ENCODE results near the gene HPCAL1.

The HPCAL1 gene

GRCh38 chr2:10312437-10312957 is 9.8 kb downstream of the HPCAL1 start:
- Mint-ChIP-seq H3K4me3 (no peak overlapping the region), H3K4me1 (ENCODE audit: low read depth) (peaks cover 60% of the 10 kb centered on the region), H3K9me3 (no peaks in the 10 kb centered on the region), H3K36me3 (ENCODE audit: low read depth) (peaks cover 6% of the 10 kb centered on the region), H3K27me3 (no peaks in the 10 kb centered on the region), H3K27ac (no peak overlapping the region)

- Mint-ChIP-seq H3K4me3 (no peak overlapping the region), H3K4me1 (ENCODE audit: low read depth) (peaks cover 38% of the 10 kb centered on the region), H3K9me3 (peaks cover 3% of the 10 kb centered on the region), H3K36me3 (ENCODE audit: low read depth) (peaks cover 5% of the 10 kb centered on the region), H3K27me3 (no peaks in the 10 kb centered on the region), H3K27ac (peak overlapping the region; percentile 65)
Observed at GRCh38 chr2:10316336-10316735, 13.6 kb downstream of the HPCAL1 start.

- no peaks in the 10 kb centered on the region for H3K27me3 Mint-ChIP-seq
- H3K27ac Mint-ChIP-seq, result no peak overlapping the region
- peaks cover 38% of the 10 kb centered on the region for H3K4me1 Mint-ChIP-seq (ENCODE audit: low read depth)
Observed at GRCh38 chr2:10316860-10317259, 14.2 kb downstream of the HPCAL1 start.

GRCh38 chr2:10317646-10318045 is 14.9 kb downstream of the HPCAL1 start:
- Mint-ChIP-seq H3K36me3 (ENCODE audit: low read depth) (peaks cover 16% of the 10 kb centered on the region), H3K27ac (no peak overlapping the region), H3K4me3 (no peak overlapping the region), H3K4me1 (ENCODE audit: low read depth) (peaks cover 38% of the 10 kb centered on the region), H3K9me3 (peaks cover 3% of the 10 kb centered on the region), H3K27me3 (no peaks in the 10 kb centered on the region)

More at GRCh38 chr2:10316860-10317259, 14.2 kb downstream of the HPCAL1 start:
- Mint-ChIP-seq H3K9me3 (peaks cover 3% of the 10 kb centered on the region), H3K4me3 (no peak overlapping the region), H3K36me3 (ENCODE audit: low read depth) (peaks cover 9% of the 10 kb centered on the region)

- Mint-ChIP-seq H3K36me3 (ENCODE audit: low read depth) (peaks cover 20% of the 10 kb centered on the region), H3K27ac (no peak overlapping the region), H3K4me1 (ENCODE audit: low read depth) (peaks cover 40% of the 10 kb centered on the region), H3K4me3 (no peak overlapping the region), H3K27me3 (no peaks in the 10 kb centered on the region), H3K9me3 (peaks cover 3% of the 10 kb centered on the region)
Observed at GRCh38 chr2:10318345-10318744, 15.6 kb downstream of the HPCAL1 start.

- H3K27me3 Mint-ChIP-seq, result no peaks in the 10 kb centered on the region
- H3K9me3 Mint-ChIP-seq, result peaks cover 3% of the 10 kb centered on the region
Observed at GRCh38 chr2:10319892-10320574, 17.3 kb downstream of the HPCAL1 start.

GRCh38 chr2:10320575-10320931 is 17.8 kb downstream of the HPCAL1 start:
- Mint-ChIP-seq H3K27me3 (no peaks in the 10 kb centered on the region), H3K36me3 (ENCODE audit: low read depth) (peaks cover 20% of the 10 kb centered on the region), H3K4me1 (ENCODE audit: low read depth) (peaks cover 43% of the 10 kb centered on the region), H3K4me3 (no peak overlapping the region), H3K27ac (peak overlapping the region; percentile 46), H3K9me3 (peaks cover 3% of the 10 kb centered on the region)

More at GRCh38 chr2:10319892-10320574, 17.3 kb downstream of the HPCAL1 start:
- H3K27ac Mint-ChIP-seq, result peak overlapping the region; percentile 46
- H3K4me3 Mint-ChIP-seq, result no peak overlapping the region
- peaks cover 20% of the 10 kb centered on the region for H3K36me3 Mint-ChIP-seq (ENCODE audit: low read depth)
- H3K4me1 Mint-ChIP-seq (ENCODE audit: low read depth), result peaks cover 43% of the 10 kb centered on the region

GRCh38 chr2:10320933-10321332 is 18.2 kb downstream of the HPCAL1 start:
- peaks cover 43% of the 10 kb centered on the region for H3K4me1 Mint-ChIP-seq (ENCODE audit: low read depth)
- H3K4me3 Mint-ChIP-seq, result no peak overlapping the region
- H3K9me3 Mint-ChIP-seq, result peaks cover 3% of the 10 kb centered on the region
- H3K27me3 Mint-ChIP-seq, result no peaks in the 10 kb centered on the region
- no peak overlapping the region for H3K27ac Mint-ChIP-seq
- H3K36me3 Mint-ChIP-seq (ENCODE audit: low read depth), result peaks cover 20% of the 10 kb centered on the region

GRCh38 chr2:10321622-10322021 is 18.9 kb downstream of the HPCAL1 start:
- no peak overlapping the region for H3K27ac Mint-ChIP-seq
- no peaks in the 10 kb centered on the region for H3K27me3 Mint-ChIP-seq
- H3K4me3 Mint-ChIP-seq, result no peak overlapping the region
- H3K9me3 Mint-ChIP-seq, result peaks cover 3% of the 10 kb centered on the region
- H3K4me1 Mint-ChIP-seq (ENCODE audit: low read depth), result peaks cover 42% of the 10 kb centered on the region
- peaks cover 20% of the 10 kb centered on the region for H3K36me3 Mint-ChIP-seq (ENCODE audit: low read depth)

- Mint-ChIP-seq H3K9me3 (peaks cover 3% of the 10 kb centered on the region), H3K4me3 (no peak overlapping the region), H3K36me3 (ENCODE audit: low read depth) (peaks cover 20% of the 10 kb centered on the region), H3K4me1 (ENCODE audit: low read depth) (peaks cover 44% of the 10 kb centered on the region), H3K27ac (no peak overlapping the region), H3K27me3 (no peaks in the 10 kb centered on the region)
Observed at GRCh38 chr2:10322481-10322880, 19.8 kb downstream of the HPCAL1 start.

- H3K4me1 Mint-ChIP-seq (ENCODE audit: low read depth), result peaks cover 49% of the 10 kb centered on the region
- peaks cover 20% of the 10 kb centered on the region for H3K36me3 Mint-ChIP-seq (ENCODE audit: low read depth)
- H3K27ac Mint-ChIP-seq, result no peak overlapping the region
- H3K4me3 Mint-ChIP-seq, result no peak overlapping the region
- H3K9me3 Mint-ChIP-seq, result peaks cover 3% of the 10 kb centered on the region
- no peaks in the 10 kb centered on the region for H3K27me3 Mint-ChIP-seq
Observed at GRCh38 chr2:10322973-10323372, 20.3 kb downstream of the HPCAL1 start.

GRCh38 chr2:10323535-10323934 is 20.8 kb downstream of the HPCAL1 start:
- peaks cover 3% of the 10 kb centered on the region for H3K9me3 Mint-ChIP-seq
- H3K36me3 Mint-ChIP-seq (ENCODE audit: low read depth), result peaks cover 20% of the 10 kb centered on the region
- H3K4me3 Mint-ChIP-seq, result no peak overlapping the region
- no peak overlapping the region for H3K27ac Mint-ChIP-seq
- H3K27me3 Mint-ChIP-seq, result no peaks in the 10 kb centered on the region
- H3K4me1 Mint-ChIP-seq (ENCODE audit: low read depth), result peaks cover 55% of the 10 kb centered on the region

GRCh38 chr2:10324095-10324832 is 21.6 kb downstream of the HPCAL1 start:
- H3K4me3 Mint-ChIP-seq, result no peak overlapping the region
- peaks cover 20% of the 10 kb centered on the region for H3K36me3 Mint-ChIP-seq (ENCODE audit: low read depth)
- H3K4me1 Mint-ChIP-seq (ENCODE audit: low read depth), result peaks cover 62% of the 10 kb centered on the region
- no peak overlapping the region for H3K27ac Mint-ChIP-seq
- no peaks in the 10 kb centered on the region for H3K27me3 Mint-ChIP-seq
- H3K9me3 Mint-ChIP-seq, result peaks cover 3% of the 10 kb centered on the region

- H3K27ac Mint-ChIP-seq, result no peak overlapping the region
- peaks cover 3% of the 10 kb centered on the region for H3K9me3 Mint-ChIP-seq
- peaks cover 20% of the 10 kb centered on the region for H3K36me3 Mint-ChIP-seq (ENCODE audit: low read depth)
- no peaks in the 10 kb centered on the region for H3K27me3 Mint-ChIP-seq
- peaks cover 75% of the 10 kb centered on the region for H3K4me1 Mint-ChIP-seq (ENCODE audit: low read depth)
- no peak overlapping the region for H3K4me3 Mint-ChIP-seq
Observed at GRCh38 chr2:10325278-10326145, 22.8 kb downstream of the HPCAL1 start.

Measured in stimulated activated naive CD8-positive, alpha-beta T cell treated with anti-CD3 and anti-CD28 coated beads, Interleukin-15, Interleukin-2, amounts not matched to agents 100 ng/mL and 50 ng/mL, for 24 hours (primary cell).